NK-92 (cell line): ENCODE measurements around the gene PCK2.
"Not testable (repeated sequence)": the region's sequence is repeated elsewhere in the genome, so short reads cannot be mapped to it uniquely, and the experiment has no call there.

Source experiments
- DNase-seq: peaks from one replicate; lab custom pipeline; 2025; ENCODE audit not compliant: unreplicated experiment; lab: John Stamatoyannopoulos, UW

PCK2 gene

DNA sequence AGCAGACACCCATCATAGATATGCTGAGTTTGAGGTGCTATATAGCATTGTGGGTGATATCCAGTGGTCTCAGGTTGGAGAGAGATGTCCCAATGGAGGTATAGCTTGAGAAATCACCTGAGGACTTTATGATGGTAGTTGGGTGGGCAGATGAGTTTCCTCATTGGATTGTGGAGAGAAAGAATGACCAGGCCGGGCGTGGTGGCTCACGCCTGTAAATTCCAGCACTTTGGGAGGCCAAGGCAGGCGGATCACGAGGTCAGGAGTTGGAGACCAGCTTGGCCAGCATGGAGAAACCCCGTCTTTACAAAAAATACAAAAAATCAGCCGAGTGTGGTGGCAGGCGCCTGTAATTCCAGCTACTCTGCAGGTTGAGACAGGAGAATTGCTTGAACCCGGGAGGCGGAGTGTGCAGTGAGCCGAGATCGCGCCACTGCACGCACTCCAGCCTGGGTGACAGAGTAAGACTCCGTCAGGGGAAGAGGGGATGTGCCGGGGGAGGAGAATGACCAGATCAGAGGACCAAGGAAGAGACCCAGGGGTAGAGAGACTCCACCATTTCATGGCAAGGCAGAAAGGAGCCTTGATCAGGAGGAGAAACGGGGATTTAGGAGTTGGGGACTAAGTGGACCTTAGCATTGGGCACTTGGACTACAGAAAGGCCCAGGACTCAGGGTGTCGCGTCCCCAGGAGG, 757 bp upstream of the PCK2 start:
- no peak for DNase-seq

- DNase-seq = no peak
These were observed 745 bp downstream of the PCK2 start for GRCh38 chr14:24094841-24095270.

GRCh38 chr14:24095271-24096068, 1.4 kb downstream of the PCK2 start:
- DNase-seq = no peak

DNA sequence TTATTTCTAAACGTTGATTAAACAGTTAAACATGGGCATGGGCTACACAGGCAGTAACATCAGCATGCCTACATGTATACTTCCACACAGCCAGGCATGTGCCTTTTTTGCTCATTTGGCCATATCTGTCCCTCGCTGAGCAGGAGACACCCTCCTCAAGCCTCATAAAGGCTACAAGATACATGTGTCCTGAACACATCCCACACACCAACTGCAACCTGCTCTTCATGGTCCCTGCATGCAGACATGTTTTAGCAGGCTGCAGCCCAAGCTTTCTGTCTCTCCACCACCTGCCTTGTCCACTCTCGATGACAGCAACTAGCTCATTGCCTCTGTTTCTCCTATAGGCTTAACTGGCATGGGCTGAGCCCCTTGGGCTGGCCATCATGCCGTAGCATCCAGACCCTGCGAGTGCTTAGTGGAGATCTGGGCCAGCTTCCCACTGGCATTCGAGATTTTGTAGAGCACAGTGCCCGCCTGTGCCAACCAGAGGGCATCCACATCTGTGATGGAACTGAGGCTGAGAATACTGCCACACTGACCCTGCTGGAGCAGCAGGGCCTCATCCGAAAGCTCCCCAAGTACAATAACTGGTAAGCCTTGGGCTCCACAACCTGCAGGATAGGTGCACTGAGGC, 2.6 kb downstream of the PCK2 start:
- no peak for DNase-seq

GRCh38 chr14:24098229-24098926, 4.3 kb downstream of the PCK2 start:
- DNase-seq = no peak

- DNase-seq = no peak
These were observed 5.1 kb downstream of the PCK2 start for GRCh38 chr14:24098927-24099813.

GRCh38 chr14:24100197-24100981, 6.3 kb downstream of the PCK2 start:
- DNase-seq = no peak

DNA sequence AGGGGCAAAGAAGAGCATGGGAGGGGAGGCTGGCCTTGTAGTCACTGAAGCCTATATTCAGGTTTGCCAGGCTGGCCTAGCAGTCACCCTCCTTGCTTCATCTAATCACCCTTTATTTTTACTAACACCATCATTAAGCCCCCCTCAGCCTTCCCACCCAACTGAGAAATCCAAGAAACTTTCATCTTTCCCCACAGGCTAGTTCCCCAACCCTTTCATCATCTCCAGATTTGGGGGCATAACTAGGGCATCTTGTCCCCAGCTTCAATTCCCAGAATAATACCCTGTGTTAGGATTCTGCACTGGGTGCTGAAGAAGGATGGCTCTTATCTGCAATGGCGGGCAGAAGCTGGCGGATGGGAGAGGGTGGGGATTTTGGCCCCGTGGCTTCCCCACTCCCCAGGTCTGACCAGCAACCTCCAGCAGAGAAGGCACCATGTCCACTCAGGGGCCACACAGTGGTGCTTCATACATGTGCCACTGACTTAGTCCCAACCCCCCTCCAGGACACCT, 6.9 kb downstream of the PCK2 start:
- DNase-seq = no peak

- DNase-seq = no peak
These were observed 8.4 kb downstream of the PCK2 start for GRCh38 chr14:24102357-24103048.

DNA sequence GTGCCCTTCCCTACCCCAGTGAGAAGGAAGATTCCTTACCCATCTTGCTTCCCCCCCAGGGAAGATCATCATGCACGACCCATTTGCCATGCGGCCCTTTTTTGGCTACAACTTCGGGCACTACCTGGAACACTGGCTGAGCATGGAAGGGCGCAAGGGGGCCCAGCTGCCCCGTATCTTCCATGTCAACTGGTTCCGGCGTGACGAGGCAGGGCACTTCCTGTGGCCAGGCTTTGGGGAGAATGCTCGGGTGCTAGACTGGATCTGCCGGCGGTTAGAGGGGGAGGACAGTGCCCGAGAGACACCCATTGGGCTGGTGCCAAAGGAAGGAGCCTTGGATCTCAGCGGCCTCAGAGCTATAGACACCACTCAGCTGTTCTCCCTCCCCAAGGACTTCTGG, 9.3 kb downstream of the PCK2 start:
- no peak for DNase-seq

- not testable (repeated sequence) for DNase-seq
These were observed 11.6 kb downstream of the PCK2 start for GRCh38 chr14:24105609-24106239.

DNA sequence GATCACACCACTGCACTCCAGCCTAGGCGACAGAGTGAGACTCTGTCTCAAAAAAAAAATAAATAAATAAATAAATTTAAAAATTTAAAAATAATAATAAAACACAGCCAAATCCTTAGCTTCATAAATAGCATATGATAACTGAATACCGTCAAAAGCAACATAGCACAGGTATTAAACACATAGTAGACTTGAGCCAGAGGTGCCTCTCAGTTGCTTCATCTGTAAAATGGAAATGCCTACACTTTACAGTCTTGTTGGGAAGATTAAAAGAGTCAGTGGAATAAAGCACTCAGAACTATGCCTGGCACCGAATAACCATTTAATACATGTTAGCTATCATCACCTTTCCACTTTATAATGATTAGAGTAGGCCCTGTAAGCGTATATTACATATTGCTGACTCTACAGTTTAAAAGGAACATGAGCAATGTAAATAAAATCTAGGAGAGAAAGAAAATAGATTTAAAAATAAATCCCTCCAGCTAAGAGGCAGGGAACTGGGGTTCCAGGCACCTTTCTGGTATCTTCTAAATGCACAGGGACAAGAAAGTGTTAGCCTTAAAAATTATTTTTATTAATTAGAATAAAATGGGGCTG, 12.7 kb downstream of the PCK2 start:
- no peak for DNase-seq

DNA sequence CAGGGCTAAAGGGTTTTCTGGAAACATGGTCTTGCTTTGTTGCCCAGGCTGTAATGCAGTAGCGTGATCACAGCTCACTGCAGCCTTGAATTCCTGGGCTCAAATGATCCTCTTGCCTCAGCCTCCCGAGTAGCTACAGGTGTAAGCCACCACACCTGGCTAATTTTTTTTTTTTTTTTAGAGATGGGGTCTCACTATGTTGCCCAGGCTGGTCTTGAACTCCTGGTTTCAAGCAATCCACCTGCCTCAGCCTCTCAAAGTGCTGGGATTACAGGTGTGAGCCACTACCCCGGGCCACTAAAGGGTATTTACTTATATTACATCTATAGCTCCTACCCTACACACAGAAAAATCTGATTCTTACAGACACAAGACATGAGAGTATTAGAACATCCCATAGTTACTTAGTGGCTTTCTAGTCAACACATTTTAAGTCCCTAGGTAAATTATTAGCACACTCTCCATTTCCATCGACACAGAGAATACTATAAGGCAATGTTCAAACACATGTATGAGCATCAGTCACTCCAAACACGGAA, 14.3 kb downstream of the PCK2 start:
- no peak for DNase-seq

GRCh38 chr14:24110060-24110459, 15.9 kb downstream of the PCK2 start:
- no peak for DNase-seq

DNA sequence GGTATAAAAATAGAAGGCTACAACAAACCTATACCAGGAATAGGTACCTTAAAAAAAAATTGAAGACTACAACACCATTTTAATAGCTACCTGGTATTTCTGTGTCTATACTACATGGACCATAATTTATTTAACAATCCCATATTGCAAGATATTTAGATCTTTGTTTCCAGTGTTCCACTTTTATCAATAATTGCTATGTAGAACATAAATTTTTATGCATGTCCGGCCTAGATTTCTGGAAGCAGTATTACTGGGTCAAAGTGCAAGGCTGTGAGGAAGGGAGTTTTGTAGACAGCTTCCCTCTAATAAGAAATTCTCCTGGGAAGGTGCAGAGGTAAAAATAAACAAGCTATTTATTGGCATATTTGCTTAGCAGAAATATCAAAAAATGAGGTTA, 16.4 kb downstream of the PCK2 start:
- no peak for DNase-seq

- no peak for DNase-seq
These were observed 19.3 kb downstream of the PCK2 start for GRCh38 chr14:24113379-24113800.

DNA sequence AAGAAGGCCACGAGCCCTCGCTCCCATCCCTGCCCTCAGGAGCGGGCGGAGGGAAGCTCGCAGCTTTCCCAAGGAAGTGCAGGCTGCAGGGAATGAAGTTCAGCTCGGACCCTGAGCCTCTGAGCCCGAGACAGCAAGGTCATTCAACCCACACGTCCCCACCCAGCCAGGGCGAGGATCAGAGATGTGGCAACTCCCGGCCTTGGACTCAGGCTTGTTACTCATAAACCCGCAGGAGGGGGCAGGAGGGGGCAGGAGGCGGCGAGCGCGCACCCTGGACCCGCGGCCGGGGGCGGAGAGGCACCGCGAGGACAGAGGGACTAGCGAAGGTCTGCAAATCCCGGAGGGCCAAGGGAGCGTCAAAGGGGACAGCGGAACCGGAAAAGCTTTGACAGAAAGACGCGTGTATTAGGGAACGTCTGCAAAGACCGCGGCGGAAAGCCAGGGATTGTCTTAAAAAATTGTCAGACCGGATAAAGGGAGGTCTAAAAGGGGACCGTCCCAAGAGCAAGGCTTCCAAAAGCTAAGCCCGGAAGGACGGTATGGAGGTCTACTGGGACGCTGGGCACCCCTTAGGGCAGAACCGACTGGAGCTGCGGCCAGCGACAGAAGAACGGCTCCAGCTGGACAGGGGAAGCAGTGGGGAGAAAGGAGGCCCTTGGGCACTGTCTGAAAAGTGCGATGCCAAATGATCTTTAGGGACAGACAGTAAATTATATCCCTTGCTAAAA, 19.9 kb downstream of the PCK2 start:
- DNase-seq = no peak
